K562 (cell line): ENCODE results near the gene ITGAL. TPM values are rescaled to one million over a fixed set of nuclear protein-coding genes. Genes with fewer than 3 reads are reported as not detected.

ENCODE experiments used
- ATAC-seq: fragments of 200-7000 bp; cut with Tn5 transposase; 3 replicates; pipeline ENCODE4 v1.9.1; 2020; ENCODE audit warnings: moderate library complexity
- BruUV-seq: library from RNA; stranded (reverse); fragments of 400-500 nt; replicated peaks from 2 replicates; lab custom pipeline; 2021; lab: Mats Ljungman, UMichigan
- CTCF ChIA-PET: fragments of 300-600 bp; formaldehyde crosslinking; extraction: SDS; loops from one replicate; lab custom pipeline; 2021; ENCODE audit warnings: low intra/inter-chr PET ratio; lab: Yijun Ruan, JAX
- POLR2A ChIA-PET: fragments of 300-600, 350-650 bp; sonication (Branson Sonifier 250); formaldehyde crosslinking; extraction: SDS; loops from one replicate; lab custom pipeline; 2021; ENCODE audit warnings: antibody characterized with exemption, inconsistent platforms; lab: Yijun Ruan, JAX
- DNase-seq, 4 experiments: peaks; one replicate each; pipeline versions ENCODE4 v3.0.0 to v3.0.0-alpha.2; 2011 to 2018; ENCODE audit warnings: low spot score in 3 of 4, mixed read lengths in 3 of 4; ENCODE audit errors: extremely low read depth in 1 of 4
- FAIRE-seq: peaks from 2 replicates; lab custom pipeline; 2011; peaks lifted over from hg19 to GRCh38; lab: Jason Lieb, UNC
- H2AFZ ChIP-seq: 2 replicates; pipeline ENCODE4 v1.6.0; 2011; ENCODE audit warnings: low read depth, low read length, control low read depth, inconsistent platforms
- H3K27ac ChIP-seq: fragments of 200-600 bp; 3 replicates; pipeline ENCODE4 v1.8.0; 2011; ENCODE audit warnings: low read depth, mild to moderate bottlenecking, control low read depth, inconsistent platforms, low read length, moderate library complexity, mixed read lengths; ENCODE audit errors: extremely low read depth
- H3K27me3 ChIP-seq, 2 experiments: fragments of 300-600 bp in 1 of 2; 2 replicates in 1 of 2; 3 replicates in 1 of 2; pipeline versions ENCODE4 v1.6.0 to v1.8.0; 2011; ENCODE audit warnings: inconsistent platforms in 2 of 2, low read length in 2 of 2, mild to moderate bottlenecking in 1 of 2, mixed read lengths in 1 of 2, moderate library complexity in 1 of 2; ENCODE audit not compliant: control insufficient read depth in 2 of 2, insufficient read depth in 2 of 2
- H3K36me3 ChIP-seq: fragments of 300-600 bp; 3 replicates; pipeline ENCODE4 v1.8.0; 2011; ENCODE audit warnings: mild to moderate bottlenecking, low read length, inconsistent platforms; ENCODE audit not compliant: control insufficient read depth, insufficient read depth
- H3K4me1 ChIP-seq, 2 experiments: fragments of 200-600 bp in 1 of 2; replicated peaks in 1 of 2; 2 replicates in 1 of 2; 3 replicates in 1 of 2; pipeline versions ENCODE4 v1.5.1 to v1.8.0; 2011; ENCODE audit warnings: inconsistent platforms in 2 of 2, low read length in 2 of 2, mild to moderate bottlenecking in 1 of 2, mixed read lengths in 1 of 2, moderate library complexity in 1 of 2; ENCODE audit not compliant: control insufficient read depth in 2 of 2, insufficient read depth in 2 of 2
- H3K4me2 ChIP-seq: 2 replicates; pipeline ENCODE4 v1.6.1; 2011; ENCODE audit warnings: low read length, control low read depth, inconsistent platforms, mixed read lengths; ENCODE audit not compliant: insufficient read depth
- H3K4me3 ChIP-seq: fragments of 200-600 bp; sonication (generic), shearing (Covaris generic); 2 replicates; pipeline ENCODE4 v1.5.1; 2016; ENCODE audit warnings: control low read depth, inconsistent platforms
- H3K79me2 ChIP-seq: fragments of 200-600 bp; 3 replicates; pipeline ENCODE4 v1.8.0; 2011; ENCODE audit warnings: low read length, inconsistent platforms; ENCODE audit not compliant: control insufficient read depth, insufficient read depth
- H3K9ac ChIP-seq, 2 experiments: 2 replicates each; pipeline versions ENCODE4 v1.6.0 to v1.6.1; 2011; ENCODE audit warnings: low read depth in 2 of 2, low read length in 2 of 2, control low read depth in 1 of 2, inconsistent platforms in 1 of 2, mild to moderate bottlenecking in 1 of 2, mixed read lengths in 1 of 2; ENCODE audit not compliant: insufficient read depth in 1 of 2
- H3K9me1 ChIP-seq: one replicate; pipeline ENCODE4 v1.6.0; 2011; ENCODE audit warnings: inconsistent platforms, mild to moderate bottlenecking, low read length, moderate library complexity; ENCODE audit not compliant: control insufficient read depth, insufficient read depth
- H3K9me3 ChIP-seq: replicated peaks from 2 replicates; pipeline ENCODE4 v1.5.1; 2011; ENCODE audit warnings: low read depth, low read length, inconsistent platforms; ENCODE audit not compliant: control insufficient read depth, insufficient read depth
- H4K20me1 ChIP-seq: replicated peaks from 2 replicates; pipeline ENCODE4 v1.6.1; 2011; ENCODE audit warnings: low read length, inconsistent platforms, mixed read lengths; ENCODE audit not compliant: control insufficient read depth, insufficient read depth
- MIER1 ChIP-seq: fragments of 450-650 bp; IDR thresholded peaks from 2 replicates; pipeline ENCODE4 v1.6.1; 2016; ENCODE audit warnings: antibody characterized with exemption, mild to moderate bottlenecking, low read depth
- PRDM10 ChIP-seq: fragments of 450-650 bp; IDR thresholded peaks from 2 replicates; pipeline ENCODE4 v1.6.1; 2018; ENCODE audit not compliant: partially characterized antibody
- WGBS: fragments of 100-300 bp; shearing (Covaris generic); methylation state at CpG from one replicate; pipeline ENCODE4 v1.1.6; 2016; ENCODE audit warnings: low coverage, mixed read lengths; ENCODE audit not compliant: insufficient coverage; ENCODE audit errors: missing lambda C conversion rate; 5-methylcytosine and 5-hydroxymethylcytosine counted together
- in situ Hi-C: fragments of 300-500 bp; cut with MboI; formaldehyde crosslinking; loops from 4 replicates; pipeline ENCODE4 v1.15.0; 2018; ENCODE audit warnings: inconsistent platforms, mixed read lengths
- intact Hi-C: fragments of 100-400 bp; cut with micrococcal nuclease; formaldehyde crosslinking; loops from 2 replicates; pipeline ENCODE4 v1.14.2; 2022
- polyA plus RNA-seq, 8 experiments: library from polyadenylated mRNA; depleted of rRNA in 4 of 8; stranded (reverse) in 5 of 8; unstranded in 3 of 8; fragments of >200 nt; fragmentation: Nextera tagmentation in 2 of 8; fragmentation: Illumina TruSeq in 1 of 8; extraction: Ambion mirVana in 2 of 8; extraction: Trizol in 1 of 8; gene quantifications; 2 replicates each; pipeline versions ENCODE4 v1.2.1 to v1.2.3, GENCODE V29; 2011 to 2014; ENCODE audit warnings: inconsistent platforms in 1 of 8, missing spikeins in 1 of 8
- total RNA-seq, 7 experiments: library from RNA; depleted of rRNA in 6 of 7; stranded (reverse); fragments of >200 nt in 6 of 7; fragmentation: Illumina TruSeq in 2 of 7; extraction: Trizol in 2 of 7; gene quantifications; 2 replicates each; pipeline versions ENCODE4 v1.2.1 to v1.2.3, GENCODE V29; 2011 to 2021; ENCODE audit warnings: low replicate concordance in 1 of 7

ITGAL gene
- total and polyA plus RNA-seq, 9 of the 15 experiments (the other 6 are each of a cell fraction or from before 2014, with no cell fraction given), result 0.01 to 0.53 TPM; not detected in 7

- DNase-seq (no peak), ATAC-seq (no peak), FAIRE-seq (no peak)
- no peaks in the 10 kb centered on the region for H3K9me1 ChIP-seq
- H3K36me3 ChIP-seq, result no peaks in the 10 kb centered on the region
- H3K9me3 ChIP-seq, result no peaks in the 10 kb centered on the region
- intact Hi-C loops, result loop anchor here (5.0 kb wide), 2 partner anchors 36 to 106 kb away; partner anchors contain the start of gene ZNF768
- no peaks in the 10 kb centered on the region for H3K79me2 ChIP-seq
- no TSS peak for BruUV-seq
- peaks cover 7 to 21% of the 10 kb centered on the region in 2 experiments; a peak in 4 of 5 replicates for H3K4me1 ChIP-seq
- POLR2A ChIA-PET, result interaction anchor here (0.5 to 1.0 kb wide), 4 partner anchors 8 to 62 kb away, joined by 3 to 4 read pairs (median 4); no protein-coding TSS in a partner anchor
- no peak overlapping the region for H3K4me3 ChIP-seq
- H4K20me1 ChIP-seq, result no peaks in the 10 kb centered on the region
- TF ChIP-seq PRDM10 (peak; percentile 56), MIER1 (no peak)
- H3K27ac ChIP-seq, result peak overlapping the region; percentile 54; the same call in 1 of the 3 replicates
- peak overlapping the region; percentile 32 to 67; a peak in 2 of 4 replicates for H3K9ac ChIP-seq
- 72% methylated on average over 4 of the region's 4 CpGs for WGBS
- no peaks in the 10 kb centered on the region for H3K27me3 ChIP-seq
- in situ Hi-C loops, result no loop called here
- peak overlapping the region; percentile 96 for H2AFZ ChIP-seq
- H3K4me2 ChIP-seq, result peak overlapping the region; percentile 57; the same call in 1 of the 2 replicates
- CTCF ChIA-PET, result interaction anchor here (0.6 kb wide), 1 partner anchor 398 kb away, joined by 3 read pairs; no protein-coding TSS in a partner anchor
Measured at GRCh38 chr16:30491229-30491628, 18.7 kb downstream of the ITGAL start.
